SK-N-SH treated with all-trans-retinoic acid at 6 μM for 48 hours (cell line): ENCODE measurements around the gene SEMA6D.

ENCODE experiments used
- ATAC-seq: fragments of 200-7000 bp; cut with Tn5 transposase; 3 replicates; pipeline ENCODE4 v1.9.1; 2020; ENCODE audit warnings: mild to moderate bottlenecking, moderate library complexity
- ARNTL ChIP-seq: fragments of 450-650 bp; formaldehyde crosslinking; IDR thresholded peaks from 2 replicates; pipeline ENCODE4 v1.5.0; 2020; ENCODE audit warnings: low read depth, mild to moderate bottlenecking, moderate library complexity, borderline replicate concordance
- CSDC2 ChIP-seq: fragments of 250-450 bp; sonication (Bioruptor Pico); IDR thresholded peaks from 2 replicates; pipeline ENCODE4 v1.5.0; 2020; ENCODE audit warnings: mild to moderate bottlenecking, moderate library complexity
- ESRRG ChIP-seq: fragments of 250-450 bp; sonication (Bioruptor Pico); IDR thresholded peaks from 2 replicates; pipeline ENCODE4 v1.6.1; 2021; ENCODE audit warnings: mild to moderate bottlenecking
- GLIS3 ChIP-seq: fragments of 250-450 bp; sonication (Bioruptor Pico); IDR thresholded peaks from 2 replicates; pipeline ENCODE4 v1.5.0; 2020; ENCODE audit warnings: mild to moderate bottlenecking, moderate library complexity
- ISL1 ChIP-seq: fragments of 250-450 bp; sonication (Bioruptor Pico); IDR thresholded peaks from 2 replicates; pipeline ENCODE4 v2.1.2; 2022; ENCODE audit warnings: mild to moderate bottlenecking, moderate library complexity
- OSR1 ChIP-seq: fragments of 250-450 bp; sonication (Bioruptor Pico); IDR thresholded peaks from 2 replicates; pipeline ENCODE4 v1.8.0; 2022; ENCODE audit warnings: moderate library complexity, mild to moderate bottlenecking, inconsistent platforms
- PPARA ChIP-seq: fragments of 250-450 bp; sonication (Bioruptor Pico); IDR thresholded peaks from 2 replicates; pipeline ENCODE4 v1.5.0; 2020; ENCODE audit warnings: mild to moderate bottlenecking, borderline replicate concordance
- TCF4 ChIP-seq: fragments of 250-450 bp; sonication (Bioruptor Pico); IDR thresholded peaks from 2 replicates; pipeline ENCODE4 v1.8.0; 2021; ENCODE audit warnings: mild to moderate bottlenecking, moderate library complexity, borderline replicate concordance
- TOX ChIP-seq: fragments of 250-450 bp; sonication (Bioruptor Pico); IDR thresholded peaks from 2 replicates; pipeline ENCODE4 v1.8.0; 2021; ENCODE audit warnings: mild to moderate bottlenecking, moderate library complexity, borderline replicate concordance
- ZFP3 ChIP-seq: fragments of 250-450 bp; sonication (Bioruptor Pico); IDR thresholded peaks from 2 replicates; pipeline ENCODE4 v1.5.0; 2020; ENCODE audit warnings: mild to moderate bottlenecking, moderate library complexity
- ZNF565 ChIP-seq: fragments of 450-650 bp; formaldehyde crosslinking; conservative IDR thresholded peaks from 2 replicates; pipeline ENCODE4 v1.5.0; 2020; ENCODE audit warnings: low read depth, mild to moderate bottlenecking, moderate library complexity
- ZNF70 ChIP-seq: fragments of 450-650 bp; formaldehyde crosslinking; IDR thresholded peaks from 2 replicates; pipeline ENCODE4 v1.5.0; 2020; ENCODE audit warnings: mild to moderate bottlenecking, moderate library complexity
- ZNF8 ChIP-seq: fragments of 450-650 bp; formaldehyde crosslinking; IDR thresholded peaks from 2 replicates; pipeline ENCODE4 v1.5.0; 2020; ENCODE audit warnings: mild to moderate bottlenecking, moderate library complexity
- TF ChIP-seq, protein P1 (sequence below): fragments of 250-450 bp; sonication (Bioruptor Pico); IDR thresholded peaks from 2 replicates; pipeline ENCODE4 v1.5.1; 2021; ENCODE audit warnings: mild to moderate bottlenecking, moderate library complexity
- TF ChIP-seq, protein P2 (sequence below): fragments of 250-450 bp; sonication (Bioruptor Pico); IDR thresholded peaks from 2 replicates; pipeline ENCODE4 v1.8.0; 2020; ENCODE audit warnings: mild to moderate bottlenecking, moderate library complexity, borderline replicate concordance
- TF ChIP-seq, protein P3 (sequence below): fragments of 250-450 bp; sonication (Bioruptor Pico); IDR thresholded peaks from 2 replicates; pipeline ENCODE4 v1.8.0; 2021; ENCODE audit warnings: low read depth, mild to moderate bottlenecking, moderate library complexity, borderline replicate concordance
- TF ChIP-seq, protein P4 (sequence below): fragments of 250-450 bp; sonication (Bioruptor Pico); IDR thresholded peaks from 2 replicates; pipeline ENCODE4 v1.5.1; 2020; ENCODE audit warnings: low read depth, mild to moderate bottlenecking, moderate library complexity
- TF ChIP-seq, protein P5 (sequence below): fragments of 250-450 bp; sonication (Bioruptor Pico); IDR thresholded peaks from 2 replicates; pipeline ENCODE4 v1.5.0; 2020; ENCODE audit warnings: mild to moderate bottlenecking, moderate library complexity

Gene SEMA6D

DNA sequence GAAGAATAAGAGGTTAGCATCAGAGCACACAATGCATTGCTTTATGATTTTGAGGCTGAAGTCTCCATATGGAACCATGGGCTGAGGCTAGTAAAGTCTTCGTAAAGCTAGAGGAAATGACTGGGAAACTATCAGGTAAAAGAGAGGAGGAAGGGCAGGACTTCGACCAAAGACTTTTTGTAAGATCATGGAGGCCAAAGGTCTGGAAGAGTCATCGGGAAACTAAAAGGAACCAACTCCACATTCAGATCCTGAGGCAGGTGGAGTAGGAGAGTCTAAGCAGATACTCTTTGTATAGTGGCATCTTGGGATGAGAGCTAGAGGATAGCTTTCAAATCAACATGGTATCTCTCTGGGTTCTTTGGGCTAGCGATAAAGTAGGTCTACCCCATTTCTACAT is 36.3 kb downstream of the SEMA6D start:
- ATAC-seq: no peak
- no peak for TF ChIP-seq ZFP3
- no peak for TF ChIP-seq TOX
- TF ChIP-seq, protein P1, sequence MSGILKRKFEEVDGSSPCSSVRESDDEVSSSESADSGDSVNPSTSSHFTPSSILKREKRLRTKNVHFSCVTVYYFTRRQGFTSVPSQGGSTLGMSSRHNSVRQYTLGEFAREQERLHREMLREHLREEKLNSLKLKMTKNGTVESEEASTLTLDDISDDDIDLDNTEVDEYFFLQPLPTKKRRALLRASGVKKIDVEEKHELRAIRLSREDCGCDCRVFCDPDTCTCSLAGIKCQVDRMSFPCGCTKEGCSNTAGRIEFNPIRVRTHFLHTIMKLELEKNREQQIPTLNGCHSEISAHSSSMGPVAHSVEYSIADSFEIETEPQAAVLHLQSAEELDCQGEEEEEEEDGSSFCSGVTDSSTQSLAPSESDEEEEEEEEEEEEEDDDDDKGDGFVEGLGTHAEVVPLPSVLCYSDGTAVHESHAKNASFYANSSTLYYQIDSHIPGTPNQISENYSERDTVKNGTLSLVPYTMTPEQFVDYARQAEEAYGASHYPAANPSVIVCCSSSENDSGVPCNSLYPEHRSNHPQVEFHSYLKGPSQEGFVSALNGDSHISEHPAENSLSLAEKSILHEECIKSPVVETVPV (CRISPR knock-in tag): no peak
- TF ChIP-seq, protein P2, sequence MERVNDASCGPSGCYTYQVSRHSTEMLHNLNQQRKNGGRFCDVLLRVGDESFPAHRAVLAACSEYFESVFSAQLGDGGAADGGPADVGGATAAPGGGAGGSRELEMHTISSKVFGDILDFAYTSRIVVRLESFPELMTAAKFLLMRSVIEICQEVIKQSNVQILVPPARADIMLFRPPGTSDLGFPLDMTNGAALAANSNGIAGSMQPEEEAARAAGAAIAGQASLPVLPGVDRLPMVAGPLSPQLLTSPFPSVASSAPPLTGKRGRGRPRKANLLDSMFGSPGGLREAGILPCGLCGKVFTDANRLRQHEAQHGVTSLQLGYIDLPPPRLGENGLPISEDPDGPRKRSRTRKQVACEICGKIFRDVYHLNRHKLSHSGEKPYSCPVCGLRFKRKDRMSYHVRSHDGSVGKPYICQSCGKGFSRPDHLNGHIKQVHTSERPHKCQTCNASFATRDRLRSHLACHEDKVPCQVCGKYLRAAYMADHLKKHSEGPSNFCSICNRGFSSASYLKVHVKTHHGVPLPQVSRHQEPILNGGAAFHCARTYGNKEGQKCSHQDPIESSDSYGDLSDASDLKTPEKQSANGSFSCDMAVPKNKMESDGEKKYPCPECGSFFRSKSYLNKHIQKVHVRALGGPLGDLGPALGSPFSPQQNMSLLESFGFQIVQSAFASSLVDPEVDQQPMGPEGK (CRISPR knock-in tag): no peak
- no peak for TF ChIP-seq GLIS3
- TF ChIP-seq TCF4: no peak
- no peak for TF ChIP-seq PPARA (CRISPR knock-in tag)
- TF ChIP-seq, protein P3, sequence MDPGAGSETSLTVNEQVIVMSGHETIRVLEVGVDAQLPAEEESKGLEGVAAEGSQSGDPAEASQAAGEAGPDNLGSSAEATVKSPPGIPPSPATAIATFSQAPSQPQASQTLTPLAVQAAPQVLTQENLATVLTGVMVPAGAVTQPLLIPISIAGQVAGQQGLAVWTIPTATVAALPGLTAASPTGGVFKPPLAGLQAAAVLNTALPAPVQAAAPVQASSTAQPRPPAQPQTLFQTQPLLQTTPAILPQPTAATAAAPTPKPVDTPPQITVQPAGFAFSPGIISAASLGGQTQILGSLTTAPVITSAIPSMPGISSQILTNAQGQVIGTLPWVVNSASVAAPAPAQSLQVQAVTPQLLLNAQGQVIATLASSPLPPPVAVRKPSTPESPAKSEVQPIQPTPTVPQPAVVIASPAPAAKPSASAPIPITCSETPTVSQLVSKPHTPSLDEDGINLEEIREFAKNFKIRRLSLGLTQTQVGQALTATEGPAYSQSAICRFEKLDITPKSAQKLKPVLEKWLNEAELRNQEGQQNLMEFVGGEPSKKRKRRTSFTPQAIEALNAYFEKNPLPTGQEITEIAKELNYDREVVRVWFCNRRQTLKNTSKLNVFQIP (CRISPR knock-in tag): no peak
- no peak for TF ChIP-seq ISL1
- TF ChIP-seq ZNF565 (CRISPR knock-in tag): no peak
- no peak for TF ChIP-seq CSDC2
- no peak for TF ChIP-seq ZNF70

DNA sequence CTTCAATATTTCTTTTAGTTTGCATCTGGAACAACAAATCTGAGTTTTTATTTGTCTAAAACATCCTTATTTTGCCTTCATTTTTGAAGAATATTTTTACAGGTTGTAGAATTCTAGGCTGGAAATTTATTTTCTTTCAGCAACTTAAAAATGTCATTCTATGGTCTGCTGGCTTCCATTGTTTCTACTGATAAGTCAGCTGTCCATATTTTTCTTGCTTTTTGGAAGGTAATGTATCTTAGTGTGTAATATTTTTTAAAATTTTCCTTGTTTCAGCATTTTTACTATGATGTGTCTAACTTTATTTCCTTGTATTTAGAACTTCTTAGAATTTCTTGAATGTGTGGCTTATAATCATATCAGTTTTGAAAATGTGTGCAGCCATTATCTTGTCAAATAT is 37.0 kb downstream of the SEMA6D start:
- ATAC-seq: no peak

DNA sequence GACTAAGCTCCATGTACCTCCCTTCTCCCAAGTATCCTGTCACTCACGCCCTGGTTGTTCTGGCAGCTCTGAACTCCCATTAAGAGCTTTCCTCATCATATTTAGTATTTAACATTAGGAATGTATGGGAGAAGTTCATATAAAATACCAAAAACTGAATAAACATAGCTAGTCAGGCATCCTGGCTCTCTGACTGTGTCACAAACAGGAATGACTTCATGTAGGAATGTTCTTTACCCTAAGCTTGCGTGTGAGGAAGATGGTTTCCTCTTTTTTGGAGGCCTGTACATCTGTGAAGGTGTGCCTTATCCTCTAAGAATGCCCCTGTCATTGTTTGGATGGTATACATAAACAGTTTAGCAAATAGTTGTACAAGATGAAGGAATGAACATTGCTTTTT is 38.6 kb downstream of the SEMA6D start:
- no peak for ATAC-seq
- TF ChIP-seq GLIS3: no peak
- TF ChIP-seq, protein P3 (CRISPR knock-in tag): no peak

More for the DNA sequence above, 37.0 kb downstream of the SEMA6D start:
- no peak for TF ChIP-seq ZNF70
- no peak for TF ChIP-seq GLIS3
- no peak for TF ChIP-seq ZNF8 (CRISPR knock-in tag)
- TF ChIP-seq ISL1: no peak
- TF ChIP-seq, protein P1 (CRISPR knock-in tag): no peak
- TF ChIP-seq, protein P4, sequence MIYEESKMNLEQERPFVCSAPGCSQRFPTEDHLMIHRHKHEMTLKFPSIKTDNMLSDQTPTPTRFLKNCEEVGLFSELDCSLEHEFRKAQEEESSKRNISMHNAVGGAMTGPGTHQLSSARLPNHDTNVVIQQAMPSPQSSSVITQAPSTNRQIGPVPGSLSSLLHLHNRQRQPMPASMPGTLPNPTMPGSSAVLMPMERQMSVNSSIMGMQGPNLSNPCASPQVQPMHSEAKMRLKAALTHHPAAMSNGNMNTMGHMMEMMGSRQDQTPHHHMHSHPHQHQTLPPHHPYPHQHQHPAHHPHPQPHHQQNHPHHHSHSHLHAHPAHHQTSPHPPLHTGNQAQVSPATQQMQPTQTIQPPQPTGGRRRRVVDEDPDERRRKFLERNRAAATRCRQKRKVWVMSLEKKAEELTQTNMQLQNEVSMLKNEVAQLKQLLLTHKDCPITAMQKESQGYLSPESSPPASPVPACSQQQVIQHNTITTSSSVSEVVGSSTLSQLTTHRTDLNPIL (CRISPR knock-in tag): no peak
- no peak for TF ChIP-seq OSR1
- no peak for TF ChIP-seq CSDC2

DNA sequence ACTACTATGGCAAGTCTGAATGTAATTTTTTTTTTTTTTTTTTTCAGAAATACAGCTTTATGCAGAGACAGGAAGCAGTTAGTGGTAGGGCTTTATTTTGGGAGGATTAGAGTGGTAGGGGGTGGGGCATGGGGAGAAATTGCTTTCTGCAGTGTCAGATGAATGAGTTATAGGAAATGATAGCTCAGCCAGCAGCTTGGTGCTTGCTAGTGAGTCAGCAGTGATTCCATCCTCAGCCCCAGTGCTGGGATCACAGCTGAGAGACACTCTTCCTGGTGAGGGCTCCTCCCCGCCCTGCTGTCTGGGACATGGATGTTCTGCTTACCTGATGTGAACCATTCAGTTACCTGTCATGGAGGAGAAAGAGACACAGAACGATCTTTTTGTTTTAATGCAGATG is 39.6 kb downstream of the SEMA6D start:
- TF ChIP-seq ARNTL: no peak
- TF ChIP-seq ZNF565 (CRISPR knock-in tag): no peak
- no peak for ATAC-seq

DNA sequence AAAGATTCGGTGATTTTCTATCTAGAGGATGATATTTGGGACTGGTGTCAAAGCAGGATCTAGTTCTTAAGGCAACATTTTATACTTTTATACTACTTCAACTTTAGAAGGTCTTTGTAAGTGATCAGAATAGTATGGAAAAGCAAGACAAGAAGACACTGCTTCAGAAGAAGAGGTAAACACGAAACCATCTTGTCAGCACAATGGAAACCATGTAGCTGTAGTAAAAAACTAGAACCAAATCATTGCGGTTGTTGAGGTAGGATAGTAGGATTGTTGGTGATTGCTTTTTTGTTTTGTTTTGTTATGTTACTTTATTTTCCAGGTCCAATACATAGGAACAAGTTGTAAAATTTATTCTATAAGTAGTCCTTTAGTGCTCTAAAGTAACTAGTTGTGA is 40.0 kb downstream of the SEMA6D start:
- no peak for ATAC-seq
- no peak for TF ChIP-seq ARNTL
- no peak for TF ChIP-seq ZNF70
- no peak for TF ChIP-seq ESRRG (CRISPR knock-in tag)
- no peak for TF ChIP-seq CSDC2
- no peak for TF ChIP-seq TCF4
- TF ChIP-seq, protein P4 (CRISPR knock-in tag): no peak
- TF ChIP-seq OSR1: no peak
- TF ChIP-seq ZNF8 (CRISPR knock-in tag): no peak
- no peak for TF ChIP-seq ISL1
- TF ChIP-seq, protein P5, sequence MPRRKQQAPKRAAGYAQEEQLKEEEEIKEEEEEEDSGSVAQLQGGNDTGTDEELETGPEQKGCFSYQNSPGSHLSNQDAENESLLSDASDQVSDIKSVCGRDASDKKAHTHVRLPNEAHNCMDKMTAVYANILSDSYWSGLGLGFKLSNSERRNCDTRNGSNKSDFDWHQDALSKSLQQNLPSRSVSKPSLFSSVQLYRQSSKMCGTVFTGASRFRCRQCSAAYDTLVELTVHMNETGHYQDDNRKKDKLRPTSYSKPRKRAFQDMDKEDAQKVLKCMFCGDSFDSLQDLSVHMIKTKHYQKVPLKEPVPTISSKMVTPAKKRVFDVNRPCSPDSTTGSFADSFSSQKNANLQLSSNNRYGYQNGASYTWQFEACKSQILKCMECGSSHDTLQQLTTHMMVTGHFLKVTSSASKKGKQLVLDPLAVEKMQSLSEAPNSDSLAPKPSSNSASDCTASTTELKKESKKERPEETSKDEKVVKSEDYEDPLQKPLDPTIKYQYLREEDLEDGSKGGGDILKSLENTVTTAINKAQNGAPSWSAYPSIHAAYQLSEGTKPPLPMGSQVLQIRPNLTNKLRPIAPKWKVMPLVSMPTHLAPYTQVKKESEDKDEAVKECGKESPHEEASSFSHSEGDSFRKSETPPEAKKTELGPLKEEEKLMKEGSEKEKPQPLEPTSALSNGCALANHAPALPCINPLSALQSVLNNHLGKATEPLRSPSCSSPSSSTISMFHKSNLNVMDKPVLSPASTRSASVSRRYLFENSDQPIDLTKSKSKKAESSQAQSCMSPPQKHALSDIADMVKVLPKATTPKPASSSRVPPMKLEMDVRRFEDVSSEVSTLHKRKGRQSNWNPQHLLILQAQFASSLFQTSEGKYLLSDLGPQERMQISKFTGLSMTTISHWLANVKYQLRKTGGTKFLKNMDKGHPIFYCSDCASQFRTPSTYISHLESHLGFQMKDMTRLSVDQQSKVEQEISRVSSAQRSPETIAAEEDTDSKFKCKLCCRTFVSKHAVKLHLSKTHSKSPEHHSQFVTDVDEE (CRISPR knock-in tag): no peak
- TF ChIP-seq TOX: no peak
- TF ChIP-seq, protein P1 (CRISPR knock-in tag): no peak
